Measurements from ENCODE around the gene AP5Z1.

GRCh38 chr7:4828720-4829383 lies 53.4 kb downstream of the AP5Z1 start:
- TF ChIP-seq, protein P1, sequence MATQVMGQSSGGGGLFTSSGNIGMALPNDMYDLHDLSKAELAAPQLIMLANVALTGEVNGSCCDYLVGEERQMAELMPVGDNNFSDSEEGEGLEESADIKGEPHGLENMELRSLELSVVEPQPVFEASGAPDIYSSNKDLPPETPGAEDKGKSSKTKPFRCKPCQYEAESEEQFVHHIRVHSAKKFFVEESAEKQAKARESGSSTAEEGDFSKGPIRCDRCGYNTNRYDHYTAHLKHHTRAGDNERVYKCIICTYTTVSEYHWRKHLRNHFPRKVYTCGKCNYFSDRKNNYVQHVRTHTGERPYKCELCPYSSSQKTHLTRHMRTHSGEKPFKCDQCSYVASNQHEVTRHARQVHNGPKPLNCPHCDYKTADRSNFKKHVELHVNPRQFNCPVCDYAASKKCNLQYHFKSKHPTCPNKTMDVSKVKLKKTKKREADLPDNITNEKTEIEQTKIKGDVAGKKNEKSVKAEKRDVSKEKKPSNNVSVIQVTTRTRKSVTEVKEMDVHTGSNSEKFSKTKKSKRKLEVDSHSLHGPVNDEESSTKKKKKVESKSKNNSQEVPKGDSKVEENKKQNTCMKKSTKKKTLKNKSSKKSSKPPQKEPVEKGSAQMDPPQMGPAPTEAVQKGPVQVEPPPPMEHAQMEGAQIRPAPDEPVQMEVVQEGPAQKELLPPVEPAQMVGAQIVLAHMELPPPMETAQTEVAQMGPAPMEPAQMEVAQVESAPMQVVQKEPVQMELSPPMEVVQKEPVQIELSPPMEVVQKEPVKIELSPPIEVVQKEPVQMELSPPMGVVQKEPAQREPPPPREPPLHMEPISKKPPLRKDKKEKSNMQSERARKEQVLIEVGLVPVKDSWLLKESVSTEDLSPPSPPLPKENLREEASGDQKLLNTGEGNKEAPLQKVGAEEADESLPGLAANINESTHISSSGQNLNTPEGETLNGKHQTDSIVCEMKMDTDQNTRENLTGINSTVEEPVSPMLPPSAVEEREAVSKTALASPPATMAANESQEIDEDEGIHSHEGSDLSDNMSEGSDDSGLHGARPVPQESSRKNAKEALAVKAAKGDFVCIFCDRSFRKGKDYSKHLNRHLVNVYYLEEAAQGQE (IDR thresholded peaks at IDR 0.05; ENCODE audit: low read depth, low read length) = no peak
- TF ChIP-seq, protein P2, sequence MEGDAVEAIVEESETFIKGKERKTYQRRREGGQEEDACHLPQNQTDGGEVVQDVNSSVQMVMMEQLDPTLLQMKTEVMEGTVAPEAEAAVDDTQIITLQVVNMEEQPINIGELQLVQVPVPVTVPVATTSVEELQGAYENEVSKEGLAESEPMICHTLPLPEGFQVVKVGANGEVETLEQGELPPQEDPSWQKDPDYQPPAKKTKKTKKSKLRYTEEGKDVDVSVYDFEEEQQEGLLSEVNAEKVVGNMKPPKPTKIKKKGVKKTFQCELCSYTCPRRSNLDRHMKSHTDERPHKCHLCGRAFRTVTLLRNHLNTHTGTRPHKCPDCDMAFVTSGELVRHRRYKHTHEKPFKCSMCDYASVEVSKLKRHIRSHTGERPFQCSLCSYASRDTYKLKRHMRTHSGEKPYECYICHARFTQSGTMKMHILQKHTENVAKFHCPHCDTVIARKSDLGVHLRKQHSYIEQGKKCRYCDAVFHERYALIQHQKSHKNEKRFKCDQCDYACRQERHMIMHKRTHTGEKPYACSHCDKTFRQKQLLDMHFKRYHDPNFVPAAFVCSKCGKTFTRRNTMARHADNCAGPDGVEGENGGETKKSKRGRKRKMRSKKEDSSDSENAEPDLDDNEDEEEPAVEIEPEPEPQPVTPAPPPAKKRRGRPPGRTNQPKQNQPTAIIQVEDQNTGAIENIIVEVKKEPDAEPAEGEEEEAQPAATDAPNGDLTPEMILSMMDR (IDR thresholded peaks at IDR 0.05) = no peak

Data from SK-N-SH (cell line).